22Rv1 (cell line): ENCODE measurements around the gene ABLIM3.

ENCODE experiments used
- H3K27ac ChIP-seq: fragments of 450-650 bp; 2 replicates; pipeline ENCODE4 v1.5.1; 2017
- CTCF ChIP-seq: fragments of 450-650 bp; IDR thresholded peaks from 2 replicates; pipeline ENCODE4 v1.5.1; 2017; ENCODE audit warnings: mild to moderate bottlenecking
- ZFX ChIP-seq: fragments of 450-650 bp; IDR thresholded peaks from 2 replicates; pipeline ENCODE4 v1.6.1; 2017; ENCODE audit warnings: antibody characterized with exemption, borderline replicate concordance

The ABLIM3 gene

DNA sequence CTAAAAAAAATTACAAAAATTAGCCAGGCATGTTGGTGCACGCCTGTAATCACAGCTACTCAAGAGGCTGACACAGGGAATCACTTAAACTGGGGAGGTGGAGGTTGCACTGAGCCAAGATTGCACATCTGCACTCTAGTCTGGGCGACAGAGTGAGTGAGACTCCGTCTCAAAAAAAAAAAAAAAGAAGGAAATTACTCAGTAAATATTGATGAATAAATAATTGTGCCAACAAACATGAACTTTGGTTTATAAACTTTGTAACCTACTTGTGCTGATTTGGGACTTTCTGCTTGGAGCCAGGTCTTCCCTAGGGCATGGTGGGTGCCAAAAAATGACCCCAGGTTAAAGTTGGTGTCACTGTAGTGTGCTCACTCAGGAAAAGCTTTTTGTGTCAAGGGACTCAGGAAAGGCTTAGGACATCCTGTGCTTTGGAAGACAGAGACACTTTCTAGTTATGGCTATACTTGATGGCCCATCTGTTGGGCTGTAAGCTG is 19.0 kb downstream of the ABLIM3 start:
- peak overlapping the region; percentile 76 for H3K27ac ChIP-seq
- TF ChIP-seq CTCF = no peak
- no peak for TF ChIP-seq ZFX

- H3K27ac ChIP-seq = peak overlapping the region; percentile 76
- TF ChIP-seq CTCF (no peak), ZFX (no peak)
Observed at GRCh38 chr5:149161026-149161687, 19.9 kb downstream of the ABLIM3 start.

GRCh38 chr5:149161850-149162249 is 20.6 kb downstream of the ABLIM3 start:
- TF ChIP-seq CTCF (no peak), ZFX (no peak)
- H3K27ac ChIP-seq = peak overlapping the region; percentile 76

DNA sequence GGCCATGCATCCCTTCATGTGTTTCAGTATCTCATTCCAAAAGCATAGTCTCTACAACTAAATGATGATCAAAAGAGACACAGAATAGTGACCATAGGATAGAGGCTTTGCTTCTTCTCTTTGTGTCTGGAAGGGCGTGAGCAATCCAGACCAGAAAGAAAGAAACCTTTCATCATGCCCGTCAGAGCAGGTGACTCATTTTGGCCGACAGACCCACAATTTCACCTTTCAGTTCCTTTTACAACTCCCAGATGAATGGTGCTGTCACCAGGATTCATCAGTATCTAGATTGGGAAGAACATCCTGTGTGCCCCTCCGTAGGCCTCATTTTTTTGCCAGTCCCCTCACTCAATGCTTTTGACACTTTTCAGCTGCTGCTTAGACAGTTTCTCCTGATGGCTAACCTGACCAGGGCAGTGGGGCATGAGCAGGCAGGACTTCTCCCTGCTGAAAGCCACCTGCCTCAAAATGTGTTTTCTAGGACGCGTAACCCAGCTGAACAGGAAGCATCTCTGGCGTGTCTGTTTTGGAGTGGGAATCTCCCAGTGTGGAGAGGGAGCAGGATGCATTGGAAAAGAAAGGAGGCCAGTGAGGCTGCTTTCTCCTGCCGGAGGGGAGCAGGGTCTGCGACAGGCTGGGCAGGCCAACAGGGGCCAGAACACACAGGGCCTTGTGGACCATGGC is 21.2 kb downstream of the ABLIM3 start:
- no peak overlapping the region for H3K27ac ChIP-seq
- no peak for TF ChIP-seq ZFX

- no peak overlapping the region for H3K27ac ChIP-seq
- TF ChIP-seq ZFX (no peak), CTCF (no peak)
Observed at GRCh38 chr5:149164731-149165130, 23.4 kb downstream of the ABLIM3 start.

DNA sequence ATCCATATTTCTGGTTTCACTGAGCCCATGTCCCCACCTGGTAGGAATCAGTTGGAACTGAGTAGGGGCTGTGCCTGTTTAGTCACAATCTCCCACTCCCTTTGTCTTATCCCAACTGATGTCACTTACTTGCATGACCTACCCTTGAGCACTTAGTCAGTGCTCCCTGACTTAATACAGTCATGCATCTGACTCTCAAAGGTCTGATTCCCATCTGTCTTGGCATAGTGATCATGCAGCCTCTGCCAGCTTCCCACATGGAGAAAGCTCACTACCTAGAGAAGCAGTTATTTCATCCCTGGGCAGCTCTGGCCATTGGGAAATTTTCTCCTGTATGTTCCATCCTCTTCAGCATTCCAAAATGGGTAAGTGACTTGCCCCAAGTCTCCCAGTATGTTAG is 24.8 kb downstream of the ABLIM3 start:
- TF ChIP-seq CTCF (no peak), ZFX (no peak)
- H3K27ac ChIP-seq = no peak overlapping the region

DNA sequence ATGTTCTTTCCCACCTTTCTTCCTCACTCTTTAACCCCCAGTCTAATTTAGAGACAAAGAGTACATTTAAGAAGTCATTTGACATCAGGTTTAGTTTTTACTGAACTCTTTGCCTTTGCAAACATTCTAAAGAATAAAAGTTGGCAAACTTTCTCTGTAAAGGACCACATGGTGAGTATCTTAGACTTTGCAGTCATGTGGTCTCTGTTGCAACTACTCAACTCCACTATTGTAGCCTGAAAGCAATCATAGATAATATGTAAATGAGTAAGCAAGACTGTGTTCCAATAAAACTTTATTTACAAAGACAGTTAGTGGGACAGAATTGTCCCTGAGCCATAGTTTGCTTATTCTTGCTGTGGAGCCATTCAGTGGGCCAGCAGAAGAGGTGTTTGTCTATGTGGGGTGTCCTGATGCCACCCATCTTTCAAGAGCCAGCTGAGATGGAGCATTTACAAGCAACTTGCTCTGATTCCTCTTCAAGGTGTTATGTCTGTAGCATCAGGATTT is 25.4 kb downstream of the ABLIM3 start:
- no peak overlapping the region for H3K27ac ChIP-seq
- no peak for TF ChIP-seq CTCF
- TF ChIP-seq ZFX = no peak
